ENCODE results near the gene ARL16. TPM values are rescaled to one million over a fixed set of nuclear protein-coding genes. Genes with fewer than 3 reads are reported as not detected.

The ARL16 gene
- polyA plus RNA-seq, 1 donor (not counting 4 experiments of a cell fraction or from before 2014, with no cell fraction given): 48.7 TPM

- no peak overlapping the region for H3K4me2 ChIP-seq (ENCODE audit: control insufficient read depth, extremely low read depth, insufficient read depth, low read depth, low read length)
- no peaks in the 10 kb centered on the region for H3K9me3 ChIP-seq (ENCODE audit: control insufficient read depth, low read depth, low read length)
- FAIRE-seq: no peak
- peaks cover 78% of the 10 kb centered on the region for H3K79me2 ChIP-seq (ENCODE audit: control insufficient read depth, insufficient read depth, low read length)
- peaks cover 24% of the 10 kb centered on the region for H3K4me1 ChIP-seq (ENCODE audit: control insufficient read depth, extremely low read depth, insufficient read depth, low read length)
- H3K9ac ChIP-seq (ENCODE audit: control insufficient read depth, extremely low read depth, insufficient read depth, low read length): peak overlapping the region; percentile 28
- no peak overlapping the region for H3K4me3 ChIP-seq (ENCODE audit: control insufficient read depth in 2 of 3, extremely low read depth in 1 of 3, insufficient read depth in 2 of 3, low read depth in 1 of 3, low read length in 3 of 3)
- peaks cover 25% of the 10 kb centered on the region for H4K20me1 ChIP-seq (ENCODE audit: control insufficient read depth, extremely low read depth, insufficient read depth, low read length)
- no peak for DNase-seq (ENCODE audit: low read depth, low spot score)
- TF ChIP-seq, protein P1, sequence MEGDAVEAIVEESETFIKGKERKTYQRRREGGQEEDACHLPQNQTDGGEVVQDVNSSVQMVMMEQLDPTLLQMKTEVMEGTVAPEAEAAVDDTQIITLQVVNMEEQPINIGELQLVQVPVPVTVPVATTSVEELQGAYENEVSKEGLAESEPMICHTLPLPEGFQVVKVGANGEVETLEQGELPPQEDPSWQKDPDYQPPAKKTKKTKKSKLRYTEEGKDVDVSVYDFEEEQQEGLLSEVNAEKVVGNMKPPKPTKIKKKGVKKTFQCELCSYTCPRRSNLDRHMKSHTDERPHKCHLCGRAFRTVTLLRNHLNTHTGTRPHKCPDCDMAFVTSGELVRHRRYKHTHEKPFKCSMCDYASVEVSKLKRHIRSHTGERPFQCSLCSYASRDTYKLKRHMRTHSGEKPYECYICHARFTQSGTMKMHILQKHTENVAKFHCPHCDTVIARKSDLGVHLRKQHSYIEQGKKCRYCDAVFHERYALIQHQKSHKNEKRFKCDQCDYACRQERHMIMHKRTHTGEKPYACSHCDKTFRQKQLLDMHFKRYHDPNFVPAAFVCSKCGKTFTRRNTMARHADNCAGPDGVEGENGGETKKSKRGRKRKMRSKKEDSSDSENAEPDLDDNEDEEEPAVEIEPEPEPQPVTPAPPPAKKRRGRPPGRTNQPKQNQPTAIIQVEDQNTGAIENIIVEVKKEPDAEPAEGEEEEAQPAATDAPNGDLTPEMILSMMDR (optimal IDR thresholded peaks at IDR 0.05 in 1 of 3, IDR thresholded peaks at IDR 0.05 in 1 of 3, conservative IDR thresholded peaks at IDR 0.05 in 1 of 3; ENCODE audit: extremely low read depth in 1 of 3, insufficient read depth in 2 of 3, low read length in 3 of 3): no peak
- no peak for TF ChIP-seq EZH2 (IDR thresholded peaks at IDR 0.05; ENCODE audit: low read length)
- no peak overlapping the region for H3K27ac ChIP-seq (ENCODE audit: control insufficient read depth, insufficient read depth, low read length)
- peaks cover 56 to 64% of the 10 kb centered on the region in 2 experiments for H3K36me3 ChIP-seq (ENCODE audit: control insufficient read depth in 2 of 2, extremely low read depth in 1 of 2, insufficient read depth in 2 of 2, low read length in 2 of 2)
- H2AFZ ChIP-seq (ENCODE audit: control insufficient read depth, low read length): no peak overlapping the region
- dilution Hi-C loops (cut with MboI; ENCODE audit: extremely low pct_ligation_motif_present, low sequenced_read_pairs): no loop called here
- no peaks in the 10 kb centered on the region for H3K9me1 ChIP-seq (ENCODE audit: control insufficient read depth, extremely low read depth, insufficient read depth, low read length)
- no peaks in the 10 kb centered on the region for H3K27me3 ChIP-seq (ENCODE audit: control insufficient read depth, extremely low read depth, insufficient read depth, low read length)
Measured at GRCh38 chr17:81688616-81689015, 5.0 kb upstream of the ARL16 start.

DNA sequence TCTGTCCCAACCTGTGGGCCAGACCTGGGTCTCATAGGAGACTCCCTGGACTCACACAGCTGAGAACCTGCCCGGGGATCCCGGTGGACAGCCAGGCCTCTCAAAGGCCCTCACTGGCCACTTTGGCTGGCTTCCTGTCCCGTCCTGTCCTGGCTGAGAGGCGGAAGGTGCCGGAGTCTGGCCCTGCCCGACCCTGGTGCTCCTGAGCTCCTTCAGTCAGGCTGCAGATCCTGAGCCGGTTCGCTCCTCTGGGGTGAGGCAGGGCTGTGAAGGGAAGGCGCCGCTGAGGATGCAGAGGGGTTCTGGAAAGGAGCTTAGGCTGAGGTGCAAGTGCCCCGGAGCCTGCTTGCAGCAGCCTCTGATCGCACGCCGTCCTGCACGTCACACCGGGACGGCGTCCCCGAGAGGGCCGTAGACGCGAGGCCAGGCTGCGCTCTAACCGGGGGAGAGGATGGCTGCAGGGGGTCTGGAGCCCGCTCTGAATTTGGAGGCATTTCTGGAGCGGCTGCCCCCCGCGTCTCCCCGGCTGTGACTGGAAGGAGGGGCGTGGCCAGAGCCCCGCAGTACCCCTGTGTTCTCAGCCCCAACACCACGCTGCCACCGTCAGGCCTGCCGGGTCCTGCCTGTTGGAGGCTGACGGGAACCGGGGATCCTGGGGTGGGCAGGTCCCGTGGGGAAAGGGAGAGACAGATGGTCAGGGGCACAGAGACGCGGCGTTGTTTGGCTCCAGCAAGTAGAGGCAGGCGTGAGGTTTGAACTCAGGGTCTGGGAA is 4.4 kb upstream of the ARL16 start:
- Histone ChIP-seq H4K20me1 (ENCODE audit: control insufficient read depth, extremely low read depth, insufficient read depth, low read length) (peaks cover 25% of the 10 kb centered on the region), H3K4me1 (ENCODE audit: control insufficient read depth, extremely low read depth, insufficient read depth, low read length) (peaks cover 24% of the 10 kb centered on the region), H3K27me3 (ENCODE audit: control insufficient read depth, extremely low read depth, insufficient read depth, low read length) (no peaks in the 10 kb centered on the region), H3K79me2 (ENCODE audit: control insufficient read depth, insufficient read depth, low read length) (peaks cover 82% of the 10 kb centered on the region), H3K36me3 (ENCODE audit: control insufficient read depth in 2 of 2, extremely low read depth in 1 of 2, insufficient read depth in 2 of 2, low read length in 2 of 2) (peaks cover 56 to 58% of the 10 kb centered on the region in 2 experiments), H3K4me3 (ENCODE audit: control insufficient read depth in 2 of 3, extremely low read depth in 1 of 3, insufficient read depth in 2 of 3, low read depth in 1 of 3, low read length in 3 of 3) (no peak overlapping the region), H3K4me2 (ENCODE audit: control insufficient read depth, extremely low read depth, insufficient read depth, low read depth, low read length) (no peak overlapping the region), H3K9me3 (ENCODE audit: control insufficient read depth, low read depth, low read length) (no peaks in the 10 kb centered on the region), H3K9me1 (ENCODE audit: control insufficient read depth, extremely low read depth, insufficient read depth, low read length) (no peaks in the 10 kb centered on the region), H2AFZ (ENCODE audit: control insufficient read depth, low read length) (no peak overlapping the region), H3K9ac (ENCODE audit: control insufficient read depth, extremely low read depth, insufficient read depth, low read length) (no peak overlapping the region), H3K27ac (ENCODE audit: control insufficient read depth, insufficient read depth, low read length) (no peak overlapping the region)
- FAIRE-seq (no peak), DNase-seq (ENCODE audit: low read depth, low spot score) (no peak)
- TF ChIP-seq, protein P1 (optimal IDR thresholded peaks at IDR 0.05 in 1 of 3, IDR thresholded peaks at IDR 0.05 in 1 of 3, conservative IDR thresholded peaks at IDR 0.05 in 1 of 3; ENCODE audit: extremely low read depth in 1 of 3, insufficient read depth in 2 of 3, low read length in 3 of 3): no peak
- TF ChIP-seq EZH2 (IDR thresholded peaks at IDR 0.05; ENCODE audit: low read length): no peak
- dilution Hi-C loops (cut with MboI; ENCODE audit: extremely low pct_ligation_motif_present, low sequenced_read_pairs): no loop called here

Measured in keratinocyte (primary cell).